Activated CD4-positive, alpha-beta T cell treated with anti-CD3 and anti-CD28 coated beads, Interleukin-2, amount 50 U/mL, for 48 hours (primary cell): ENCODE data around the gene DAPK2.

Experiments used
- DNase-seq, 2 experiments: peaks; one replicate each; pipeline ENCODE4 v3.0.0-alpha.2; 2020

Gene DAPK2

DNA sequence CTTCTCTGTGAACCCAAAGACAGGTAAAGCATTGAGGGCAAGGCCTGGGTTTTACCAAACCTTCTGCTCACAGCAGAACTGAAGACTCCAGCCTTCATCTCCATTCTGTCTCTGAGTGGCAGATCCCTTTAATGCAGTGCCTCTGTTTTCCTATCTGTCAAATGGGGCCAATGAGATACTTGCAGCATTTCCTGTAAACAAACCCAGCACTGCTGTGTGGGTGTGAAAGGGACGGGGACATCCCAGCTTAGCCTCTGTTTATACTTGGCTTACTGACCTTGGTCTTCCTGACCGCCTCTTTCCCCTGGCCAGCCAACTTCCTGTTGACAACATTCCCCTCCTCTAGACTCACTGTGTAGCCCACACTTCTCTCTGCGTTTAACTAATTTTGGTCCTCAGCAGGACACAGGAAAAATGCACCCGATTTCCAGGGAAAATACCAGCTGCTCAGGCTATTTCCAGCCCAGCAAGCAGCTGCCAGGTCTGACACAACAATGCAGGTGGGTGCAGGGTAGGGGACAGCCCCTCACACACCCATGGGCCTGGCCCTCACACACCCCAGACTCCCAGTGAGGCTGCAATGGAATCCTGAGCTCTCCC lies 106.7 kb downstream of the DAPK2 start:
- peak in 1 of 2 experiments; percentile 30 for DNase-seq

DNA sequence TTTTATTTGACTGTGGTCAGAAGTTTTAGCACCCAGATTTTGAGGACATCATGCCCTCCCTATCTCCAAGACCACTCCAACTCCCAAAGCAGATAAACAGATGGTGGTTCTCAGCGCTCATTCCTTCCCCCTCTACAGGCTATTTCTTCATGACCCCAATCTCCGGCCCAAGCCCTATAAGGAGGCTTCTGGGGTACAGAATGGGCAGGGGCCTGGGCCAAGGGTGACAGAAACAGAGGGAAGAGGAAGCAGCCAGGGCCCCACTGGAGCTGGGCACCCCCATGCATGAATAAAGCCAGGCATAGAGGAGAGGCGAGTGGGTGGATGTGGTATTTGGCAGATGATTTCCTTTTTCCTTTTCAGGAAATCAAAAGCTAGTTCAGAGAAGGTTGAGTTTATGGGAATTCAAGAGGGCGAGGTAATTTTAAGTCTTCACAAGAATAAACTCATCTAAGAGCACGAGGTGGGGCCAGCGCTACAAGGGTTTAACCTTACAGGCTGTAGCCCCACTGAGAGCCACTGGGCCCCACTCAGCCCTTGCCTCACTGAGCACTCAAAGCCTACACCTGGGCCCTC lies 107.7 kb downstream of the DAPK2 start:
- DNase-seq, result peak; percentile 27 to 43

DNA sequence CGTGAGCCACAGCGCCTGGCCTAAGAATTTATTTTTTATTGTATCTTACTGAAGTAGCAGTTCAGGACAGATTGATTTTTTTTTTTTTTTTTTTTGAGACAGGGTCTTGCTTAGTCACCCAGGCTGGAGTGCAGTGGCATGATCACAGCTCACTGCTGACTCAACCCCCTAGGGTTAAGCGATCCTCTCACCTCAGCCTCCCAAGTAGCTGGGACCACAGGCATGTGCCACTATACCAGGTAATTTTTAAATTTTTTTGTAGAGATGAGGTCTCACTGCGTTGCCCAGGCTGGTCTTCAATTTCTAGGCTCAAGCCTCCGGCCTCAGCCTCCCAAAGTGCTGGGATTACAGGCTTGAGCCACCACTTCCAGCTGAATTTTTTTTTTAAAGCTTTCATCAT lies 112.8 kb downstream of the DAPK2 start:
- DNase-seq, result peak in 1 of 2 experiments; percentile 24

DNA sequence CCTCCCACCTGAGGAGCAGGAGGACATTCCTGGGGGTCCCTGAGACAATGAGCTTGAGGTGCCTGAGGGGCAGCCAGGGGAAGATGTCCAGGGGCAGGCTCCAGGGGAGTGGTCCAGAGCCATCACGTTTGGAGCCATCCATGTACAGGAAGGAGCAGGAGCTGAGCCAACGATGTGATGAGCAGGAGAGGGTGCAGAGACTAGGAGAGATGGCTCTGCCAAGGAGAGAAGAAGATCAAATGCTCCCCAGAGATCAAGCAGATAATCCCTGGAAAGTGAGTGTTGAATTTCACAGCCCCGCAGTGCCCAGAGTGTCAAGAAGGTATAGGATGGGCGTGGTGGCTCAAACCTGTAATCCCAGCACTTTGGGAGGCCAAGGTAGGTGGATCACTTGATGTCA lies 114.7 kb downstream of the DAPK2 start:
- no peak for DNase-seq

DNA sequence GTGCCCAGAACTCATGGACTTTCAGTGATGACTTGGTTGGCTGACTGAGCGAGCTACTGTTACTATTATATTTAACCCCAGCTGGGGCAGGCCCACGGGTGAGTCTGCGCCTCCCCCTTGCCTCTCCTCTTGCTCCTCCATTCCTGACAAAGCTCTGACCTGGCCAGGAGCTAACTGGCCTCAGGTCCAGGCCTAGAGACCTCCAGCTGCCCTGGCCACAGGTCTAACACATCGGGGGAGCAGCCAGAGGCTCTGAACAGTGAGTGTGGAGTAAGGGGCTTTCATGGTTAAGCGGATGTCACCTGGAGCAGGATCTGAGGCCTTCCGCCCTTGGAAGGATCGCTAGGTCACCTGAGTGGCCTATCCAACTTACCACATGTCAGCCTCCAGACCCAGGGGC lies 116.3 kb downstream of the DAPK2 start:
- no peak for DNase-seq

DNA sequence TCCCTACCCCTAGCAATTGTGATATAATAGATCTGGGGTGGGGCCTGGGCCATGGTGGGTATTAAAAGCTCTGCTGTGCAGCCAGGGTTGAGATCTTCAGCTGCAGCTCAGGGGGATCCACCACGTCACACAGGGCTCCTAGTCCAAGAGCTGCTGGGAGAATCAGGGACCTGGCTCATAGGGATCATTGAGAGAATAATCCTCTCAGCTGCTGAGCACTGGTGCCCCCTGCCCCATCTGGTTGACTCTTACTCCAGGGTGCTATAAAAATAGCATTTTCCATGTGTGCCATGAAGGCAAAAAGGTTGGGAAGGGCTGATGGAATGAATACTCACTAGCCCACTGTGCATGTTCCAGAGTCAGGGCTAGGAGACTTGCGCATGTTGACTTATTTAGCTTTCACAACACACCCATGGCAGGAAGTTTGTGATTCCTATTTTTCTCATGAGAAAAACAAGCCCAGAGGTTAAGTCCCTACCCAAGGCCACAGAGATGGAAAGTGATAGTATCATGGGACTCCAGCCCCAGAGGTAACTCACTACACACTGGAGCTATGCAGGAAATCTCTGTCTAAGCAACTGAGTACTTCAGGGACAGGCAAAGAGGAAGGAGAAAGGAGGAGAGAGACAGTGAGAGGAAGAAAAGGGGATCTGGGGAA lies 118.0 kb downstream of the DAPK2 start:
- no peak for DNase-seq

DNA sequence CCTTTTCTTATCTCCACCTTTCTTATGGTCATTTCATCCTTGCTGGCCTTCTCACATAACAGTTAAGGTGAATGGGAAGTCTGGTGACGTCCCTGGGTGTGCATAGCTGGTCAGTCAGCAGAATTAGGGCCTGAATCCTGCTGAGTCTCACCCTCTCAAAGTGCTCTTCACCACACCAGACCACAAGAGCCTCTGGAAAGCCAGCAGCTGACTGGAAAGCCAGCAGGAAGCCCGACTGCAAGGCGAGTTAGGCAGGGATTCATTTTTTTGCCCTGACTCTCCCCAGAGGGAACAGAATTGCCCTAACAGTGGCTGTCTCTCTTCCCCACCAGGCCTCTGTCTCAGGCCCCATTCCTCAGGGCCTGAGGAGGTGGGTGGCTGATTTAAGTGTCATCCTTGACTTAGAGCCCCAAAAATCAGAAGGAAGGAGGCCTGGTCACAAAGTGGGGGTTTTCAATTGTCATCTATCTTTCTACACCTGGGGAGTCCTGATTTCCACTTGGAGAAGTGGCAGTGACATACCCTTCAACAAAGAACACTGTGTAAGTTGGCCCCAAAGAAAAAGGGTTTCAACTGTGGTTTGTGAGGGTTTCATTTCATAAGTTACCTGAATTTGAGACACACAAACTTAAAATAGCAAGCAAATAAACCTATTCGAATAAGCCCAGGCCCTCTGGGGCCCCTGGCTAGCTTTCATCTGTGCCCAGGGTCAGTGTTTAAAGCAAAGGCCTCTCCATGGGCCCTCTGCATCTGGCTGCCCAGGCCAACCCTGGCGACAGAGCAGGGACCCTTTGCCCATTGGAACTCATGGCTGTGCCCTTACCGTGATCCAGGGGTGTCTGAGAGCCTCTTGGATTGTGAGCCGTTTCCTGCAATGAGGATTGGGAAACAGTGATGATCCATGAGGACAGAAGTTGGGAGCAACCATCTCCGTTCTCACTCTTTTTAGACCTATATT lies 122.0 kb downstream of the DAPK2 start:
- DNase-seq, result no peak

DNA sequence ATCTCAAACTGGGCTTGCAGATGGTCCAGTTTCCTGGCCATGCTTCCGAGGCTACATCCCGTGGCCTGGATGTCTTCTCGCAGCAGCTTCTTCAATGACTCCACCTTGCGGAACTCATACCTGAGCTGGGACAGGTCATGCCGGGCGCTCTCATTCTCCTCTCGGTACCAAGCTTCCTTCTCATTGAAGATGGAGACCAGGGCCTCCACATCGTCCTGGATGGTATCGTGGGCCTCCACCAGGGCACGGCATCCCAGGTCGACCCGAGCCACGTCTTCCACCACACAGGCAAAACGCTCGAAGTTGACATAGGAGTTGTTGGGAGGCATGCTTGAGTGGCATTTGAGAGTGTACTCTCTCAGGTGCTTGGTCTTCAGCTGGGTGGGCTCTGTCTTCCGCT lies 123.4 kb downstream of the DAPK2 start:
- no peak for DNase-seq

DNA sequence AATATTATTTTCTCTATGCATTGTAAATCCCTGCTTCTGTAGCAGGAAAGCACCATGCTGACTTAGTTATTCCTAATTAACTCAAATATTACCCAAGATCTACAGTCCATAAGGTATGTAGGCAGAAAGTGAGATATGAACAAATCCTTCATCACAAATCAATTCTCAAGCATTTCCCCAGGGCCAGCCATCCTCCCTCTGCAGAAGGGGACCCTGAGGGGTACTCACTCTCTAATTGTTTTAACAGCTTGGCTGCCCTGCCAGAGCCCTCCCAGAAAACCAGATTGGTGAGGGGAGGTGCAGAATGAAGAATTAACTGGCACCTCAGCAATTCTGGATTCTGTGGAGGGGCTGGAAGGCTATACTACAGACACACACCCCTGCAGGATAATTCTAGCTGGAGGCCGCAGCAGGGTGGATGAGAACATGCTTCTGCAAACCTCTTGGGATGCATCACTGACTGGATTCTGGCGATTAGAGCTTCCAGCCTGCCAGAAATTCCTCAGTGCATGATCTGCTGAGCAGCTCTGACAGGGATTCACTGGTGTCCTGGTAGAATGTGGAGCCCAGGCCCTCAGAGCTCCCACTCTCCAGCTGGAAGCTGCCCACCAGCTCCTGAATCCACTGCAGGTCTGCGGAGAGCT lies 123.9 kb downstream of the DAPK2 start:
- no peak for DNase-seq

DNA sequence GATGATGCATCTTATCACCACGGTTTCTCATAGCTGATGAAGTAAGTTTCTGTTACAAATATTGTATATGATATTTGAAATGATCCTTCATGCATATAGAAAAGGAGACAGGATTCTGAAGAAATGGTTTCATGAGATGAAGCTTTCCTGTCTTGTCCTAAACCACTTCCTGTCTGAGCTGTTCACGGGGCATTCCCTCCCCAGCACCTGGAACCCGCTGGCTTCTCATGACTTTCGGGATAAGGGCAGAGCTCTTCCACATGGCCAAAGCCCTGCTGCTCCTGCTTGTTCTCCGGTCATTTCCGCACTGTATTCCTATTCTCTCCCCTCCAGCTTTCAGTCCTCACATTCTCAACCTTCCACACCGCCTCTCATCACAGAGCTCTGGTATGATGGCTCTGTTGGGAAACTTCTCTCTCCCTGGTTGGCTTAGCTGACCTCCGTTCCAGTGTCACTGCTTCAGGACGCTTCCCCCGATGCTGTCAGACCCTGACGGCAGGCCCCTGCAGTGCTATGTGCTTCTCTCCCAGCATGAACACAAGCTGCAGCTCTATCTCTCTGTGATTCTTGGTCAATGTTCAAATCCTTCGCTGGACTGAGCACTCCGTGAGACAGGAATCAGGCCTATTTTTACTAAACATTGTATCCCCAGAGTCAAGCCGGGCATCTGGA lies 125.6 kb downstream of the DAPK2 start:
- no peak for DNase-seq

DNA sequence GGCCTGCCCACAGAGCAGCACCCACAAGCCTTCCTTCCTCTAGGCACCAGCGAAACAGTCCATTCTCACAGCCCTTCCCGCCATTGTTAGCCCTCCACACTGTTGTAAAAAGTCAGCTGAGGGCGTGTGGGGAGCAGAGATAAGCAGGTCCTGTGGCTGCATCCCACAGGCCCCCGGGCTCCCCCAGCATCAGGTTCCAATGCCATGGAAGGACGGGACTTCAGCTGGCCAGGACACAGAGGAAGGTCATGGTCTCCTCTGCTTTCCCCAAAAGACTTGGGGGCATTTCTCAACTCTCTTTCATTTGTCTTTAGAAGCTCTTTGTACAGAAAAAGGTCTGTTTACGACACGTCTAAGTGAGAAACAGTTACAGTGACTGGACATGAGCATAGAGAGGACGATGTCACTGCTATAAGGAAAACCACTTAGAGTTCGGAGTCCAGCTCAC lies 127.4 kb downstream of the DAPK2 start:
- DNase-seq, result no peak

DNA sequence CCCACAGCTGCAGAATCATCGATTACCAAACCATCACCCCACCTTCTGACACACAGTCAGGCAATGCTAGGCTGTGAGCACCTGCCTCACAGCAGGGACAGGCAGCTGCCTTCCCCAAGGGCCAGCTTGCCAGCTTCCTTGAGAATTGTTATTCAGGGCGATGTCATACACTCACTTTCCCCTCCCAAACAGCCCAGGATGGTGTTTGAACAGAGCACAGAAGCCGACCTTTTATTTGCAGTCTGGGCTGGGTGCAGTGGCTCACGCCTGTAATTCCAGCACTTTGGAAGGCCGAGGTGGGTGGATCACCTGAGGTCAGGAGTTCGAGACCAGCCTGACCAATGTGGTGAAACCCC lies 128.0 kb downstream of the DAPK2 start:
- no peak for DNase-seq

DNA sequence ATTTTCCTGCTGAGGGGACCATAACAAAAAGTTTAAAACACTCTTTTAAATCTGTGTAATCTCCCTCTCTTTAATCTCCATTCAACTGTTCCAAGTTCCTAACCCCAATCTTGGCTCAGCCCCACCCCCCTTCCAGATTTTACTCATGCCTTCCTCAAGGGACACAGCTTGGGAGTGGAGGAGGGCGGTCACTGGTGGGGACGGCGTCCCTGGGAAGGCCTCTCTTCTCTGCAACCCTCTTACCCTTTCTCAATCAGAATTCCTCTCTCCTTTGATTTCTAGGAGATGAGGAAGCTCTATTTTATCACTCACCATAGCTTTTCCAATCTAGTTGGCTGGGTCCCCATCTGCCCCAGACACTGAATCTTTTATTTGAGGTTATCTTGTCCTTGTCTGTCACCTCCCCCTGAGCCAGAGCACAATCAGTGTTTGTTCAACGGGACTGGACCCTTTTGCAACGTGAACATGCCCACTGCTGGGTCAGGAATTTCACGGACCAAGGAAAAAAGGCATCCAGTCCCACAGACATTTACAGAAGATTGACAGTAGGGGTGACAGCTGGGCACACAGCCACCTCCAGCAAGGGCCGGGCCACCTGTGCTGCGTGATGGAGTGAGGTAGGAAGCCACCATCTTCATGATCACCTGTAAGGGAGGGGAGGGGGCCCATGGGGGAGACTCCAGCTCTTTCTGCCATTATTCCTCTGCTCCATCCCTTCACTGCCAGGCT lies 128.5 kb downstream of the DAPK2 start:
- no peak for DNase-seq

DNA sequence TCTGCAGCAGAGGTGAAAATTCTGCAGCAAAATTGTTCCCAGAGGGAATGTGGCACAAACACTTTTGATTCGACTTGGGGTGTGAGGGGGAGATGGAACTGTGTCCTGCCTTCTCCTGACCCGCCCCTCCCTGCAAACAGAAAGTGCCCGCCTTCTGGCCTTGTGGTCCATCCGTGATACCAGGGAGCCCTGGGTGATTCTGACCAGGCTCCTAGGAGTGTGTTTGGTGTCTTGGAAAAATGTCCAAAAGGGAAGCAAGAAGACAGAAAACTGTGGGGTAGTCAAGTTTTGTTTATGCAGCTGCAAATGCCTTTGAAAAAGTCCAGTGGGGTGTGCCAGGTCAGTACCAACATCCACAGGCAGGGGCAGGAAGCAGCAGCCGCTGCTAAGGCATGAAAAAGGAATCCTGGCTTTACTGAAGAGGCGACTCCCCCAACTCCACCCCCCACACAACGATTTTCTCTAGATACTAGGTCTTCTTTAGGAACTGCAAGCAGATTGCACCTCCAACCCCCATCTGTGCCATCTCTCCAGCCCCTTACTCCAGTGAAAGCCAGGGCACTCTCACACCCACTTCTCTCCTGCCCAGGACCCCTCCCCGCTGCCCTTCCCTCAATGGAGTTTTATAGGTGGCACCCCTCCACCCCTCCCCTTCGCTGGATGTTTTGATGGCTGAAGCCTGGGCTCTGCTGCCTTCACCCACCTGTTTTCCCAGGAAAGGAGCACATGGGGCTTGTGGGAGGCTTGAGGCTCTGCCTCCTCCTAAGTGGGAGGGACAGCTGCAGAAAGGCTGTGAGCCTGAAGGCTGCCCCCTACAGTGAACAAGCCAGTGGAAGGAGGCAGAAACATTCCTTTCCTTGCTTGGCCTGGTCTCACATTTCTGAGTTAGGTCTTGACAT lies 130.2 kb downstream of the DAPK2 start:
- no peak for DNase-seq

DNA sequence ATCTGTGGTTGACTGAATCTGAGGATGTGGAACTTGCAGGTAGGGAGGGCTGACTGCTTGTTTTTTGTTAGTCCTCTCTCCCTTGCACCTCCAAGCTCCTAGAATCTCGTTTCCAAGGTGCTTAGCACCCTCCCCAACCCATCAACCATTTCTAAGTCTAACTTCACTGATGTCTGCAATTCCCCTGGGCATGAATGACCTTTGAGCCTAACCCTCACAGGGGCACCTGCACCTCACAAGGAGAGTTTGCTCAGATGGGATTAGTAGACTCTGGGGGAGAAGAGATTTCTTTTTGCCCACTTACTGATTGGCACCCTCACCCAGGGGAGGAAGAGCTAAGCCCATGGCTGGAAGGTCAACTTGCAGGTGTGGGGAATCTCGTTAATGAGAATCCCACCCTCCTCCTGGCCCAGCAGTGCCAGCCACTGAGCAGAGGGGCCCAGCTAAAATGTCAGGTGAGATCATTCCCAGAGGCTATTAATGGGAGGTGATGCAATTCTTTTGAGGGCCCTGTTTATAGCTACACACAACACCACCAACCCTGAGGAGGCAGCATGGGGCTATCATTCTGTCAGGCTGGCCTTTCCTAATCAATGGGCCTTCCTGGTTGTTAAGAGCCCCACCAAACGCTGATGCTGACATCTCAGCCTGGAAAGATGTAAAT lies 130.9 kb downstream of the DAPK2 start:
- no peak for DNase-seq

DNA sequence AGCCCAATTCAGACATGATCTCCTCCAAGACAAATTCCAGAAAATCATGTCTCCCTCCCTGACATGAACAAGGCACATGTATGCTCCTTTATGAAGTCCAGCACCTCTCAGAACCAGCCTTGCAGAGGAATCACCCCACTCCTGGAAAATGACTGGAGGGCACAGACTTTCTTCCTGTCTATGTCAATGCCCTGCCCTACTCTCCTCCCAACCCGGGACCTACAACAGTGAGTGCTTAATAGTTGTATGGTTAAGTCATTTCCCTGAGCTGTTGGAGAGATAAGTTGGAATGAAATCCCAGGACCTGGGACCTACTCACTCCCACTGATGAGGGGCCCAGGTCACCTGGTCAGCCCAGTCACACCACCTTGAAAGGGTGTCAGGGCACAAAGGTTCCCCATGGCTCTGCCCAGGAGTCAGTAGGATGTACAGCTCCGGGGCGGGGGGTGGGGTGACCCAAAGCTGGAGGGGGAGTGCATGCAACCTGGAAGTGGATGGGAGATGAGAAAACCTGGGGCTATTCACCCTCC lies 132.4 kb downstream of the DAPK2 start:
- no peak for DNase-seq

DNA sequence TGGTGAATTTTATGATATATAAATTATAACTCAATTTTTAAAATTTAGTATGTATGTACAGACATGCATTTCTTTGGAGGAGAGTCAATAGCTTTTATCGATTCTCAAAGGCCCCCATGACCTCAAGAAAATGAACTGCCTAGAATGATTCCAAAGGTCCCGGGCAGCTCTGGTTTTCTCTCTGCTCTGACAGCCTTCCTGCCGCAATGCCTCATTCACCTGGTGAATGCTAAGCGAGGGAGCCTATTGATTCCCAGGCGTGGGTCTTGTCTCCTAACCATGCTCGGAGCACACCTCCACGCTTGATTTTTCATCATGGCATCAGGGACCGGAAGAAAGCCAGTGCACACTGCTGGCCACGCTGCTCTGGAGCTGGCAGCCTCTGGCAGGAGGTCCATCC lies 132.9 kb downstream of the DAPK2 start:
- no peak for DNase-seq

DNA sequence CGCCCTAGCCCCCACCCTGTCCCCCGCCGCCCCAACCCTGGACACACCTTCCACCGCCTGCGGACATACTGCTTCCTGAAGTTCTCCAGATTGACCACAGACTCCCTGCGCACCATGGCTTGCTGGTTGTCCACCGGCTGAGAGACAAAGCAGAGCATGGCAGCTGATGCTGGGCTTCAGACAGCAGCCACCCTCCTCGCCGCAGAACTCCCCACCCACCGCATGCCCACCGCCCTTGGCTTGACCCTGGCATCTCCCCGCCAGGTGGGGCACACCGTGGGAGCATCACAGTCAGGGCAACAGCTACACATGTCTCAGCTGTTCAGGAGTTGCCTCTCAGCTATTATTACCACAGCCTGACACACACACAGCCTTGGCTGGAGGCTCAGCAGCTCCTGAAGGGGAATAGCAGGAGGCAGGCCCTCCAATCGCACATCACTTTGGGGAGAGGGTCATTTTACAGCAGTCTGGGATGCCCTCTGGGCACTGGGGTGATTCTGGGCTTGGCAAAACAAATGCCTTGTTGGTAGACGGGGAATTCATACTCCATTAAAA lies 134.1 kb downstream of the DAPK2 start:
- no peak for DNase-seq

DNA sequence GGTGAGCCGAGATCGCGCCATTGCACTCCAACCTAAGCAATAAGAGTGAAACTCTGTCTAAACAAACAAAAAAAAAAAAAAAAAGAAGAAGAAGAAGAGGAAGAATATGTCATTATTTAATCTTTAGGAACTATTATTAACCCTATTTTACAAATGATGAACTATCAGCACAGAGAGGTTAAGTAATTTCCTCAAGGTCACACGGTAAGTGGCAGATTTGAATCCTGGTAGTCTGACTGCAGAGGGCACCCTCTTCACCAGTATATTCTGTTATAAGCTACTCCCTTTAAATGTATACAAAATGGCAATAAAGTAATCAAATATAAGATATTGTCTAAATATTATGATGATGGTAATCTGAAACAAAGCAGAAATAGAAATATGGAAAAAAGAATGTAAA lies 135.1 kb downstream of the DAPK2 start:
- DNase-seq, result no peak
